Osteoblast (primary cell): Measurements from ENCODE around the gene SUMO3. TPM values are rescaled to one million over a fixed set of nuclear protein-coding genes. Genes with fewer than 3 reads are reported as not detected.

Experiments used
- DNase-seq: peaks from one replicate; pipeline ENCODE4 v3.0.0; 2011; ENCODE audit warnings: low spot score, mixed read lengths; ENCODE audit not compliant: insufficient read length; ENCODE audit errors: missing footprints
- H2AFZ ChIP-seq: 2 replicates; pipeline ENCODE4 v1.6.0; 2011; ENCODE audit warnings: mild to moderate bottlenecking, low read length
- H3K27ac ChIP-seq: 2 replicates; pipeline ENCODE4 v1.5.1; 2011; ENCODE audit warnings: mild to moderate bottlenecking, low read depth, low read length, moderate library complexity
- H3K27me3 ChIP-seq: 2 replicates; pipeline ENCODE4 v1.6.0; 2012; ENCODE audit warnings: mild to moderate bottlenecking, control low read depth, inconsistent platforms, low read length, moderate library complexity; ENCODE audit not compliant: insufficient read depth
- H3K36me3 ChIP-seq: 2 replicates; pipeline ENCODE4 v1.5.1; 2011; ENCODE audit warnings: mild to moderate bottlenecking, low read length, control low read depth, moderate library complexity; ENCODE audit not compliant: insufficient read depth
- H3K4me1 ChIP-seq: 2 replicates; pipeline ENCODE4 v1.5.1; 2011; ENCODE audit warnings: mild to moderate bottlenecking, low read length, control low read depth, moderate library complexity; ENCODE audit not compliant: insufficient read depth
- H3K4me2 ChIP-seq: 2 replicates; pipeline ENCODE4 v1.6.0; 2011; ENCODE audit warnings: mild to moderate bottlenecking, low read length; ENCODE audit not compliant: insufficient read depth
- H3K4me3 ChIP-seq: fragments of 200-600 bp; sonication (generic); 3 replicates; pipeline ENCODE4 v1.5.1; 2012; ENCODE audit warnings: mild to moderate bottlenecking, low read length, inconsistent platforms; ENCODE audit not compliant: insufficient read depth
- H3K79me2 ChIP-seq: 2 replicates; pipeline ENCODE4 v1.6.0; 2012; ENCODE audit warnings: mild to moderate bottlenecking, low read length, control low read depth, inconsistent platforms; ENCODE audit not compliant: insufficient read depth
- H3K9me3 ChIP-seq: 2 replicates; pipeline ENCODE4 v1.5.1; 2011; ENCODE audit warnings: low read depth, low read length, control low read depth
- H4K20me1 ChIP-seq: 2 replicates; pipeline ENCODE4 v1.6.0; 2012; ENCODE audit warnings: mild to moderate bottlenecking, low read length, control low read depth; ENCODE audit not compliant: insufficient read depth
- total RNA-seq: library from RNA; depleted of rRNA; stranded (reverse); fragments of >200 nt; gene quantifications from 2 replicates; pipeline ENCODE4 v1.2.3, GENCODE V29; 2012
- TF ChIP-seq, protein P1 (sequence below): IDR thresholded peaks from 2 replicates; pipeline ENCODE4 v1.5.1; 2011; ENCODE audit warnings: mild to moderate bottlenecking, low read depth, low read length, moderate library complexity; ENCODE audit errors: extremely low read depth

The SUMO3 gene
- total RNA-seq, 1 donor, result 80.7 TPM

DNA sequence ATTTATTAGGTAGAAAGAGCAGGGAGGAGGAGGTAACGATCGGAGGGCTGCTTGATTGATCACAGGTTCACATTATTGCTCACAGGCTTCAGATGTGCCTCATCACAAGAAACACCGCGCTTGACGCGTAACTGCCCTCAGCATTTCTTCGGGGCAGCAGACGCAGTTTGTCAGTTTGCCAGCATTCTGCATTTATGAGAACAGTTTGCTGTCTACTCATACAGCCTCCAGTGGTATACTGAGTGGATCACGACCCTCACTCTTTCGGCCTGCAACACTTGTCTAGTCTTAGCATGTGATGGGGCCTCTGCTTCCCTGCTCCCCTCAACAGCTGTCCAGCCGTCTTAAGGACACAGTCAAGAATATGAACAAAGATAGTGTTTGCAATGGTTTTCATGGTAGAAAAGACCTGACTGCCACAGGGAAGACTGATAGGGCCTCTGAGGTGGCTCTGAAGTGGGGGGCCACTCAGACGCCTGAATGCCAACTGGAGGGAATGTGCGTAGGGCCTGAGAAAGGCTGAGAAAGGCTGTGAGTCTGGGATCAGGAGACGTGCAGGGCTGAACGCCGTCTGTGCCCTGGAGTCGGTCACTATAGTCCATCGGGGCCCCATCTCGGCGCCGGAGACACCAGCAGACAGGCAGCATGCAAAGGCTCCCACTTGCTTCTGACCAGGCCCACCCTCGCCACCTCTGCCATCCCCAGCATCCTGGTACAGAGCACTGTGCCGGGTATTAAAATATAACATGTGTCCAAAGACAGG lies 61.3 kb downstream of the SUMO3 start:
- Histone ChIP-seq H3K9me3 (no peaks in the 10 kb centered on the region), H3K79me2 (no peaks in the 10 kb centered on the region), H3K4me2 (no peak overlapping the region), H2AFZ (no peak overlapping the region), H3K4me3 (no peak overlapping the region), H4K20me1 (no peaks in the 10 kb centered on the region), H3K27ac (no peak overlapping the region), H3K4me1 (no peaks in the 10 kb centered on the region), H3K27me3 (no peaks in the 10 kb centered on the region), H3K36me3 (no peaks in the 10 kb centered on the region)
- no peak for DNase-seq
- TF ChIP-seq, protein P1, sequence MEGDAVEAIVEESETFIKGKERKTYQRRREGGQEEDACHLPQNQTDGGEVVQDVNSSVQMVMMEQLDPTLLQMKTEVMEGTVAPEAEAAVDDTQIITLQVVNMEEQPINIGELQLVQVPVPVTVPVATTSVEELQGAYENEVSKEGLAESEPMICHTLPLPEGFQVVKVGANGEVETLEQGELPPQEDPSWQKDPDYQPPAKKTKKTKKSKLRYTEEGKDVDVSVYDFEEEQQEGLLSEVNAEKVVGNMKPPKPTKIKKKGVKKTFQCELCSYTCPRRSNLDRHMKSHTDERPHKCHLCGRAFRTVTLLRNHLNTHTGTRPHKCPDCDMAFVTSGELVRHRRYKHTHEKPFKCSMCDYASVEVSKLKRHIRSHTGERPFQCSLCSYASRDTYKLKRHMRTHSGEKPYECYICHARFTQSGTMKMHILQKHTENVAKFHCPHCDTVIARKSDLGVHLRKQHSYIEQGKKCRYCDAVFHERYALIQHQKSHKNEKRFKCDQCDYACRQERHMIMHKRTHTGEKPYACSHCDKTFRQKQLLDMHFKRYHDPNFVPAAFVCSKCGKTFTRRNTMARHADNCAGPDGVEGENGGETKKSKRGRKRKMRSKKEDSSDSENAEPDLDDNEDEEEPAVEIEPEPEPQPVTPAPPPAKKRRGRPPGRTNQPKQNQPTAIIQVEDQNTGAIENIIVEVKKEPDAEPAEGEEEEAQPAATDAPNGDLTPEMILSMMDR, result no peak

Other genes with a start within 250 kb of the SUMO3 start
- not detected in 2 replicates for gene KRTAP10-4, start 244.3 kb downstream of the SUMO3 start, total RNA-seq
- gene KRTAP10-5, start 237.5 kb downstream of the SUMO3 start, total RNA-seq, result not detected in 2 replicates
- not detected in 2 replicates for gene KRTAP10-6, start 225.6 kb downstream of the SUMO3 start, total RNA-seq
- gene KRTAP10-7, start 217.5 kb downstream of the SUMO3 start, total RNA-seq, result not detected in 2 replicates
- not detected in 2 replicates for gene KRTAP10-8, start 206.0 kb downstream of the SUMO3 start, total RNA-seq
- gene KRTAP10-9, start 191.0 kb downstream of the SUMO3 start, total RNA-seq, result not detected in 2 replicates
- gene KRTAP10-10, start 180.7 kb downstream of the SUMO3 start, total RNA-seq, result not detected in 2 replicates
- gene KRTAP10-11, start 171.6 kb downstream of the SUMO3 start, total RNA-seq, result not detected in 2 replicates
- not detected in 2 replicates for gene KRTAP12-4, start 163.4 kb downstream of the SUMO3 start, total RNA-seq
- gene KRTAP12-3, start 160.1 kb downstream of the SUMO3 start, total RNA-seq, result not detected in 2 replicates
- not detected in 2 replicates for gene KRTAP12-2, start 151.1 kb downstream of the SUMO3 start, total RNA-seq
- gene KRTAP12-1, start 135.9 kb downstream of the SUMO3 start, total RNA-seq, result not detected in 2 replicates
- not detected in 2 replicates for gene KRTAP10-12, start 120.9 kb downstream of the SUMO3 start, total RNA-seq
- not detected in 2 replicates for gene TSPEAR, start 106.5 kb downstream of the SUMO3 start, total RNA-seq
- 75.3 and 94.3 TPM in 2 replicates for gene UBE2G2, start 16.2 kb downstream of the SUMO3 start, total RNA-seq
- 413 and 480 TPM in 2 replicates for gene PTTG1IP, start 55.6 kb upstream of the SUMO3 start, total RNA-seq
- gene ITGB2, start 102.8 kb upstream of the SUMO3 start, total RNA-seq, result 13.3 and 15.2 TPM in 2 replicates
- 9.4 and 10.9 TPM in 2 replicates for gene SLX9, start 122.0 kb upstream of the SUMO3 start, total RNA-seq